K562 (cell line): Measurements from ENCODE around the gene HEMGN. TPM values are rescaled to one million over a fixed set of nuclear protein-coding genes. Genes with fewer than 3 reads are reported as not detected.

Experiments used
- ATF7 ChIP-seq: fragments of 450-650 bp; IDR thresholded peaks from 2 replicates; pipeline ENCODE4 v1.7.1; 2014; ENCODE audit warnings: mild to moderate bottlenecking, moderate library complexity
- ELF4 ChIP-seq: fragments of 450-650 bp; formaldehyde crosslinking; IDR thresholded peaks from 2 replicates; pipeline ENCODE4 v1.4.0; 2022; ENCODE audit warnings: missing genetic modification characterization
- HDAC2 ChIP-seq: fragments of 450-650 bp; IDR thresholded peaks from 2 replicates; pipeline ENCODE4 v1.6.1; 2016; ENCODE audit warnings: mild to moderate bottlenecking
- HOXB6 ChIP-seq: fragments of 250-450 bp; sonication (Bioruptor Pico); IDR thresholded peaks from 2 replicates; pipeline ENCODE4 v1.5.1; 2022; ENCODE audit warnings: mild to moderate bottlenecking, borderline replicate concordance
- KDM1A ChIP-seq, 2 experiments: fragments of 450-650 bp; IDR thresholded peaks; 2 replicates each; pipeline ENCODE4 v1.6.1; 2016; ENCODE audit warnings: mild to moderate bottlenecking in 2 of 2
- MTA2 ChIP-seq: fragments of 450-650 bp; IDR thresholded peaks from 2 replicates; pipeline ENCODE4 v1.6.1; 2016; ENCODE audit warnings: low read depth
- MXI1 ChIP-seq: IDR thresholded peaks from 2 replicates; pipeline ENCODE4 v1.6.1; 2011; ENCODE audit warnings: low read depth, mild to moderate bottlenecking, improper control_type of control experiment, low read length
- PCBP2 ChIP-seq: fragments of 200-400 bp; formaldehyde crosslinking; IDR thresholded peaks from 2 replicates; pipeline ENCODE4 v1.6.1; 2018; ENCODE audit warnings: low read length, low read depth, mild to moderate bottlenecking, moderate library complexity; ENCODE audit not compliant: poor library complexity, severe bottlenecking
- ZFP30 ChIP-seq: fragments of 250-450 bp; sonication (Bioruptor Pico); IDR thresholded peaks from 2 replicates; pipeline ENCODE4 v1.8.0; 2022; ENCODE audit warnings: moderate library complexity, mild to moderate bottlenecking, inconsistent platforms, borderline replicate concordance
- ZNF143 ChIP-seq: sonication (generic); formaldehyde crosslinking; IDR thresholded peaks from 2 replicates; pipeline ENCODE4 v1.9.0; 2022; ENCODE audit warnings: mild to moderate bottlenecking, missing genetic modification reagents
- ZNF41 ChIP-seq: fragments of 250-450 bp; sonication (Bioruptor Pico); conservative IDR thresholded peaks from 2 replicates; pipeline ENCODE4 v1.4.0; 2020; ENCODE audit warnings: mild to moderate bottlenecking
- ZNF696 ChIP-seq: fragments of 250-450 bp; sonication (Bioruptor Pico); conservative IDR thresholded peaks from 2 replicates; pipeline ENCODE4 v1.4.0; 2020; ENCODE audit warnings: mild to moderate bottlenecking, moderate library complexity
- ZSCAN29 ChIP-seq: fragments of 450-650 bp; IDR thresholded peaks from 2 replicates; pipeline ENCODE4 v1.6.1; 2017
- polyA plus RNA-seq, 8 experiments: library from polyadenylated mRNA; depleted of rRNA in 4 of 8; stranded (reverse) in 5 of 8; unstranded in 3 of 8; fragments of >200 nt; fragmentation: Nextera tagmentation in 2 of 8; fragmentation: Illumina TruSeq in 1 of 8; extraction: Ambion mirVana in 2 of 8; extraction: Trizol in 1 of 8; gene quantifications; 2 replicates each; pipeline versions ENCODE4 v1.2.1 to v1.2.3, GENCODE V29; 2011 to 2014; ENCODE audit warnings: inconsistent platforms in 1 of 8, missing spikeins in 1 of 8
- total RNA-seq, 7 experiments: library from RNA; depleted of rRNA in 6 of 7; stranded (reverse); fragments of >200 nt in 6 of 7; fragmentation: Illumina TruSeq in 2 of 7; extraction: Trizol in 2 of 7; gene quantifications; 2 replicates each; pipeline versions ENCODE4 v1.2.1 to v1.2.3, GENCODE V29; 2011 to 2021; ENCODE audit warnings: low replicate concordance in 1 of 7
- TF ChIP-seq, protein P1 (sequence below): fragments of 250-450 bp; sonication (Bioruptor Pico); IDR thresholded peaks from 2 replicates; pipeline ENCODE4 v1.8.0; 2022; ENCODE audit warnings: inconsistent platforms, mild to moderate bottlenecking, moderate library complexity, borderline replicate concordance
- TF ChIP-seq, protein P2 (sequence below): sonication (generic); formaldehyde crosslinking; IDR thresholded peaks from 2 replicates; pipeline ENCODE4 v1.8.1; 2023; ENCODE audit warnings: mild to moderate bottlenecking, missing genetic modification reagents
- TF ChIP-seq, protein P3 (sequence below): fragments of 250-450 bp; sonication (Bioruptor Pico); IDR thresholded peaks from 2 replicates; pipeline ENCODE4 v1.5.0; 2021; ENCODE audit warnings: mild to moderate bottlenecking, borderline replicate concordance
- TF ChIP-seq, protein P4 (sequence below): fragments of 250-450 bp; sonication (Bioruptor Pico); IDR thresholded peaks from 2 replicates; pipeline ENCODE4 v1.8.0; 2022; ENCODE audit warnings: moderate library complexity, mild to moderate bottlenecking, inconsistent platforms

The HEMGN gene
- total and polyA plus RNA-seq, 9 of the 15 experiments (the other 6 are each of a cell fraction or from before 2014, with no cell fraction given), result 56.3 to 258 (median 137) TPM

DNA sequence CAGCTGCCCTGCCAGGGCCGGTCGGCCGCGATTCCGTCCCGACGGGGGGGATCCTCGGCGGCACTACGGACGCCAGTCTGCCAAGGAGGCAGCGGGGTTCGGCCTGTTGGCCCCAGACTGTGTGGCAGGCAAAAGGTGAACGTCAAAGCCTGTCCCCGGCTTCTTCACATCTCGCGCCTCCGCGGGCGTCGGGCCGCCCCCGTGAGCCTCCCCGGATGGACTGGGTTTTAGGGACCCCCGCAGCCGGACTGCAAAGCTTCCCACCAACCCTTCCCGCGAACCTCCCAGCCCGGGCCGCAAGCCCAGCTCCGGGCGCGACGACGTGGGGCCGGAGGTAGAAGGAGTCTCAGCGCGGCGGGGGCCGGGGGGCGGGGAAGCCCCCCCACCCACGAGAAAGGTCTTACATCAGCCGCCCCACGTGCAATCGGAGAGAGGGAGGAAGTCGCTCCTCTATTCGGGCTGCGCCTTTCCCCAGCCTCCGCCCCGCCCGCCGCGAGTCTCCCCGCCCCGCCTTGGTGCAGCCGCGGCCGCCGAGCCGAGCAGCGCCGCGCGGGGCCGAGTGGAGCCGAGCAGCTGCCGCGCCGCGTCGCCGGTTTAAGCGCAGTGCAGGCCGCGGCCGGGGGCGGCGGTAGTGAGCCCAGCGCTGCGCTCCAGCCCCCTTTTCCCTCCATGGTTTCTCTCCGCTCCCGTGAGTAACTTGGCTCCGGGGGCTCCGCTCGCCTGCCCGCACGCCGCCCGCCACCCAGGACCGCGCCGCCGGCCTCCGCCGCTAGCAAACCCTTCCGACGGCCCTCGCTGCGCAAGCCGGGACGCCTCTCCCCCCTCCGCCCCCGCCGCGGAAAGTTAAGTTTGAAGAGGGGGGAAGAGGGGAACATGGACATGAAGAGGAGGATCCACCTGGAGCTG lies 45.0 kb upstream of the HEMGN start, which contains the start of gene ANP32B (continued):
- TF ChIP-seq PCBP2, result no peak
- no peak for TF ChIP-seq KDM1A (IDR thresholded peaks at IDR 0.05)
- TF ChIP-seq, protein P1, sequence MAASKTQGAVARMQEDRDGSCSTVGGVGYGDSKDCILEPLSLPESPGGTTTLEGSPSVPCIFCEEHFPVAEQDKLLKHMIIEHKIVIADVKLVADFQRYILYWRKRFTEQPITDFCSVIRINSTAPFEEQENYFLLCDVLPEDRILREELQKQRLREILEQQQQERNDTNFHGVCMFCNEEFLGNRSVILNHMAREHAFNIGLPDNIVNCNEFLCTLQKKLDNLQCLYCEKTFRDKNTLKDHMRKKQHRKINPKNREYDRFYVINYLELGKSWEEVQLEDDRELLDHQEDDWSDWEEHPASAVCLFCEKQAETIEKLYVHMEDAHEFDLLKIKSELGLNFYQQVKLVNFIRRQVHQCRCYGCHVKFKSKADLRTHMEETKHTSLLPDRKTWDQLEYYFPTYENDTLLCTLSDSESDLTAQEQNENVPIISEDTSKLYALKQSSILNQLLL (CRISPR knock-in tag), result no peak
- TF ChIP-seq, protein P2, sequence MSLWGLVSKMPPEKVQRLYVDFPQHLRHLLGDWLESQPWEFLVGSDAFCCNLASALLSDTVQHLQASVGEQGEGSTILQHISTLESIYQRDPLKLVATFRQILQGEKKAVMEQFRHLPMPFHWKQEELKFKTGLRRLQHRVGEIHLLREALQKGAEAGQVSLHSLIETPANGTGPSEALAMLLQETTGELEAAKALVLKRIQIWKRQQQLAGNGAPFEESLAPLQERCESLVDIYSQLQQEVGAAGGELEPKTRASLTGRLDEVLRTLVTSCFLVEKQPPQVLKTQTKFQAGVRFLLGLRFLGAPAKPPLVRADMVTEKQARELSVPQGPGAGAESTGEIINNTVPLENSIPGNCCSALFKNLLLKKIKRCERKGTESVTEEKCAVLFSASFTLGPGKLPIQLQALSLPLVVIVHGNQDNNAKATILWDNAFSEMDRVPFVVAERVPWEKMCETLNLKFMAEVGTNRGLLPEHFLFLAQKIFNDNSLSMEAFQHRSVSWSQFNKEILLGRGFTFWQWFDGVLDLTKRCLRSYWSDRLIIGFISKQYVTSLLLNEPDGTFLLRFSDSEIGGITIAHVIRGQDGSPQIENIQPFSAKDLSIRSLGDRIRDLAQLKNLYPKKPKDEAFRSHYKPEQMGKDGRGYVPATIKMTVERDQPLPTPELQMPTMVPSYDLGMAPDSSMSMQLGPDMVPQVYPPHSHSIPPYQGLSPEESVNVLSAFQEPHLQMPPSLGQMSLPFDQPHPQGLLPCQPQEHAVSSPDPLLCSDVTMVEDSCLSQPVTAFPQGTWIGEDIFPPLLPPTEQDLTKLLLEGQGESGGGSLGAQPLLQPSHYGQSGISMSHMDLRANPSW, result 0 out of 2 replicates have a peak, but pooled peaks have one; percentile 68
- TF ChIP-seq, protein P3, sequence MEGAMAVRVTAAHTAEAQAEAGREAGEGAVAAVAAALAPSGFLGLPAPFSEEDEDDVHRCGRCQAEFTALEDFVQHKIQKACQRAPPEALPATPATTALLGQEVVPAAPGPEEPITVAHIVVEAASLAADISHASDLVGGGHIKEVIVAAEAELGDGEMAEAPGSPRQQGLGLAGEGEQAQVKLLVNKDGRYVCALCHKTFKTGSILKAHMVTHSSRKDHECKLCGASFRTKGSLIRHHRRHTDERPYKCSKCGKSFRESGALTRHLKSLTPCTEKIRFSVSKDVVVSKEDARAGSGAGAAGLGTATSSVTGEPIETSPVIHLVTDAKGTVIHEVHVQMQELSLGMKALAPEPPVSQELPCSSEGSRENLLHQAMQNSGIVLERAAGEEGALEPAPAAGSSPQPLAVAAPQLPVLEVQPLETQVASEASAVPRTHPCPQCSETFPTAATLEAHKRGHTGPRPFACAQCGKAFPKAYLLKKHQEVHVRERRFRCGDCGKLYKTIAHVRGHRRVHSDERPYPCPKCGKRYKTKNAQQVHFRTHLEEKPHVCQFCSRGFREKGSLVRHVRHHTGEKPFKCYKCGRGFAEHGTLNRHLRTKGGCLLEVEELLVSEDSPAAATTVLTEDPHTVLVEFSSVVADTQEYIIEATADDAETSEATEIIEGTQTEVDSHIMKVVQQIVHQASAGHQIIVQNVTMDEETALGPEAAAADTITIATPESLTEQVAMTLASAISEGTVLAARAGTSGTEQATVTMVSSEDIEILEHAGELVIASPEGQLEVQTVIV (CRISPR knock-in tag), result no peak
- TF ChIP-seq, protein P4, sequence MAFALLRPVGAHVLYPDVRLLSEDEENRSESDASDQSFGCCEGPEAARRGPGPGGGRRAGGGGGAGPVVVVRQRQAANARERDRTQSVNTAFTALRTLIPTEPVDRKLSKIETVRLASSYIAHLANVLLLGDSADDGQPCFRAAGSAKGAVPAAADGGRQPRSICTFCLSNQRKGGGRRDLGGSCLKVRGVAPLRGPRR (CRISPR knock-in tag), result peak; percentile 70; the same call in 1 of the 2 replicates
- no peak for TF ChIP-seq ZSCAN29
- TF ChIP-seq ZNF41 (CRISPR knock-in tag), result no peak; the same call in 1 of the 2 replicates
- TF ChIP-seq ATF7, result peak; percentile 83
- TF ChIP-seq HDAC2, result no peak
- peak; percentile 51; the same call in 1 of the 2 replicates for TF ChIP-seq MXI1
- no peak for TF ChIP-seq MTA2
- TF ChIP-seq HOXB6 (CRISPR knock-in tag), result no peak
- no peak for TF ChIP-seq ZFP30 (CRISPR knock-in tag)
- TF ChIP-seq ELF4 (CRISPR knock-in tag), result no peak
- TF ChIP-seq ZNF696 (CRISPR knock-in tag), result no peak
- TF ChIP-seq ZNF143 (CRISPR knock-in tag), result peak; percentile 56
